ENCODE data around the gene PDF. TPM values are rescaled to one million over a fixed set of nuclear protein-coding genes. Genes with fewer than 3 reads are reported as not detected.

PDF gene
- total RNA-seq, 1 donor = 11.2 TPM

DNA sequence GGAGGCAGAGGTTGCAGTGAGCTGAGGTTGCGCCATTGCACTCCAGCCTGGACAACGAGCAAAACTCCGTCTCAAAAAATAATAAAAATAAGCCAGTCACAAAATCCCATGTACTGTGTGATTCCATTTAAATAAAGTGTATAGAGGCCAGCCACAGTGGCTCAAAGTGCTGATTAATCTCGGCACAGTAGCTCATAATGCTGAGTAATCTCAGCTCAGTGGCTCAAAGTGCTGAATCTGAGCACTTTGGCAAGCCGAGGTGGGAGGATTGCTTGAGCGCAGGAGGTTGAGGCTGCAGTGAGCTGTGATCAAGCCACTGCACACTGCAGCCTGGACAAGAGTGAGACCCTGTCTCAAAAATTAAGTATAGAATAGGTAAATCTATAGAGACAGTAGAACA is 16.3 kb upstream of the PDF start:
- H3K9me3 ChIP-seq (ENCODE audit: low read depth, low read length) = no peaks in the 10 kb centered on the region
- no peaks in the 10 kb centered on the region for H4K20me1 ChIP-seq (ENCODE audit: insufficient read depth, low read length)
- H3K79me2 ChIP-seq (ENCODE audit: insufficient read depth, low read length) = peaks cover 9% of the 10 kb centered on the region
- H3K4me2 ChIP-seq (ENCODE audit: insufficient read depth, low read length) = no peak overlapping the region
- TF ChIP-seq, protein P1, sequence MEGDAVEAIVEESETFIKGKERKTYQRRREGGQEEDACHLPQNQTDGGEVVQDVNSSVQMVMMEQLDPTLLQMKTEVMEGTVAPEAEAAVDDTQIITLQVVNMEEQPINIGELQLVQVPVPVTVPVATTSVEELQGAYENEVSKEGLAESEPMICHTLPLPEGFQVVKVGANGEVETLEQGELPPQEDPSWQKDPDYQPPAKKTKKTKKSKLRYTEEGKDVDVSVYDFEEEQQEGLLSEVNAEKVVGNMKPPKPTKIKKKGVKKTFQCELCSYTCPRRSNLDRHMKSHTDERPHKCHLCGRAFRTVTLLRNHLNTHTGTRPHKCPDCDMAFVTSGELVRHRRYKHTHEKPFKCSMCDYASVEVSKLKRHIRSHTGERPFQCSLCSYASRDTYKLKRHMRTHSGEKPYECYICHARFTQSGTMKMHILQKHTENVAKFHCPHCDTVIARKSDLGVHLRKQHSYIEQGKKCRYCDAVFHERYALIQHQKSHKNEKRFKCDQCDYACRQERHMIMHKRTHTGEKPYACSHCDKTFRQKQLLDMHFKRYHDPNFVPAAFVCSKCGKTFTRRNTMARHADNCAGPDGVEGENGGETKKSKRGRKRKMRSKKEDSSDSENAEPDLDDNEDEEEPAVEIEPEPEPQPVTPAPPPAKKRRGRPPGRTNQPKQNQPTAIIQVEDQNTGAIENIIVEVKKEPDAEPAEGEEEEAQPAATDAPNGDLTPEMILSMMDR (IDR thresholded peaks at IDR 0.05; ENCODE audit: extremely low read depth, low read depth, low read length) = no peak
- no peak overlapping the region for H3K27ac ChIP-seq (ENCODE audit: low read depth, low read length)
- H2AFZ ChIP-seq (ENCODE audit: low read length) = no peak overlapping the region
- H3K36me3 ChIP-seq (ENCODE audit: insufficient read depth, low read length) = peaks cover 35% of the 10 kb centered on the region
- no peak for DNase-seq (ENCODE audit: insufficient read length, low spot score, missing footprints)
- H3K4me3 ChIP-seq (ENCODE audit: insufficient read depth, low read length) = no peak overlapping the region
- no peaks in the 10 kb centered on the region for H3K27me3 ChIP-seq (ENCODE audit: insufficient read depth, low read length)
- H3K4me1 ChIP-seq (ENCODE audit: insufficient read depth, low read length) = no peaks in the 10 kb centered on the region

DNA sequence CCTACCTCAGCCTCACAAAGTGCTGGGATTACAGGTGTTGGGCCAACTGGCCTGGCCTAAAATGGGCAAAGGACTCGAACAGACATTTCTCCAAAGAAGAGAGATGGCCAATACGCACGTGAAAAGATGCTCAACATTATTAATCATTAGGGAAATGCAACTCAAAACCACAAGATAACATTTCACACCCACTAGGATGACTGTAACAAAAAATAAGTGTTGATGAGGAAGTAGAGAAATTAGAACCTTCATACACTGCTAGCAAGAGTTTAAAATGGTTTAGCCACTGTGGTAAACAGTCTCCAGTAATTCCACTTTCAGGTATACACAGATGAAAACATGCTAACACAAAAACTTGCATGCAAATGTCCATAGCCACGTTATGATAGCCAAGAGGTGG is 15.5 kb upstream of the PDF start:
- Histone ChIP-seq H3K27ac (ENCODE audit: low read depth, low read length) (no peak overlapping the region), H2AFZ (ENCODE audit: low read length) (no peak overlapping the region), H3K9me3 (ENCODE audit: low read depth, low read length) (no peaks in the 10 kb centered on the region), H3K27me3 (ENCODE audit: insufficient read depth, low read length) (no peaks in the 10 kb centered on the region), H3K4me3 (ENCODE audit: insufficient read depth, low read length) (no peak overlapping the region), H4K20me1 (ENCODE audit: insufficient read depth, low read length) (no peaks in the 10 kb centered on the region), H3K36me3 (ENCODE audit: insufficient read depth, low read length) (peaks cover 38% of the 10 kb centered on the region), H3K4me1 (ENCODE audit: insufficient read depth, low read length) (peaks cover 4% of the 10 kb centered on the region), H3K79me2 (ENCODE audit: insufficient read depth, low read length) (peaks cover 16% of the 10 kb centered on the region), H3K4me2 (ENCODE audit: insufficient read depth, low read length) (no peak overlapping the region)
- TF ChIP-seq, protein P1 (IDR thresholded peaks at IDR 0.05; ENCODE audit: extremely low read depth, low read depth, low read length) = no peak
- no peak for DNase-seq (ENCODE audit: insufficient read length, low spot score, missing footprints)

DNA sequence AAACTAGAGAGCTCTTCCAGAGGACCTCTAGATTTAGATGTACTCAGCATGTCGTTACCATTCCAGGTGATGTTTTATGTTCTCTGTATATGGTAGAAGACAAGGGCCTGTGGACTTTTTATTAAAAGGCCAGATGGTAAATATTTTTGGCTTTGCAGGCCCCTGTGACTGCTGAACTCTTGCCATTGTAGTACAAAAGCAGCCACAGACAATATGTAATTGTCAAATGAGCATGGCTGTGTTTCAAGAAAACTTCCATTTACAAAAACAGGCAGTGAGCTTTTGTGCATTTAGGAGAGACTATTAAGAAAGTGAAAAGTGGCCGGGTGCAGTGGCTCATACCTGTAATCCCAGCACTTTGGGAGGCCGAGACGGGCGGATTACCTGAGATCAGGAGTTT is 13.8 kb upstream of the PDF start:
- peaks cover 36% of the 10 kb centered on the region for H3K36me3 ChIP-seq (ENCODE audit: insufficient read depth, low read length)
- peaks cover 12% of the 10 kb centered on the region for H3K4me1 ChIP-seq (ENCODE audit: insufficient read depth, low read length)
- peaks cover 30% of the 10 kb centered on the region for H3K79me2 ChIP-seq (ENCODE audit: insufficient read depth, low read length)
- no peak overlapping the region for H3K4me2 ChIP-seq (ENCODE audit: insufficient read depth, low read length)
- no peaks in the 10 kb centered on the region for H3K27me3 ChIP-seq (ENCODE audit: insufficient read depth, low read length)
- no peaks in the 10 kb centered on the region for H3K9me3 ChIP-seq (ENCODE audit: low read depth, low read length)
- TF ChIP-seq, protein P1 (IDR thresholded peaks at IDR 0.05; ENCODE audit: extremely low read depth, low read depth, low read length) = no peak
- H3K4me3 ChIP-seq (ENCODE audit: insufficient read depth, low read length) = no peak overlapping the region
- no peak overlapping the region for H2AFZ ChIP-seq (ENCODE audit: low read length)
- H3K27ac ChIP-seq (ENCODE audit: low read depth, low read length) = no peak overlapping the region
- H4K20me1 ChIP-seq (ENCODE audit: insufficient read depth, low read length) = no peaks in the 10 kb centered on the region
- DNase-seq (ENCODE audit: insufficient read length, low spot score, missing footprints) = no peak

DNA sequence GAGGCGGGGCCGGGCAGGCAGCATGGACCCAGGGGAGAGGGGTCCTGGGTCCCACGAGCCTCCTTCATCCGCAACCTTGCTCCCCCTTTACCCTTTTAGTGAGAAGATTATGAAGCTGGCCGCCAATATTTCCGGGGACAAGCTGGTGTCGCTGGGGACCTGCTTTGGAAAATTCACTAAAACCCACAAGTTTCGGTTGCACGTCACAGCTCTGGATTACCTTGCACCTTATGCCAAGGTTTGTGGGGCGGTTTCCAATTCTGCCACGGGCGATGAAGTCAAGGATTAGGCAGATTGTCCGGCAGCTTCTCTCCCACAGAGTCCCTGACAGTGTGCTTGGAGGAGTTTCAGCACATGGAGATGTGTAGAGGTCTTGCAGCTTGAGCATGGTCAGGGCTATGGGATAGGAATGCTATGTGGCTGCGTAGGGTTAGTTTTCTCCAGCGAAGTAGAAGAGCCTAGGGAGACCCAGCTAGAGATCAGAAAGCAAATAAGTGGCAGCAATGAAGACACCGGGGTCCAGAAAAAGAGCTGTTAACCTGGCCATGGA is 9.8 kb upstream of the PDF start:
- peak overlapping the region; percentile 81 for H3K27ac ChIP-seq (ENCODE audit: low read depth, low read length)
- H3K4me1 ChIP-seq (ENCODE audit: insufficient read depth, low read length) = peaks cover 20% of the 10 kb centered on the region
- H2AFZ ChIP-seq (ENCODE audit: low read length) = peak overlapping the region; percentile 84
- DNase-seq (ENCODE audit: insufficient read length, low spot score, missing footprints) = peak; percentile 78
- H3K36me3 ChIP-seq (ENCODE audit: insufficient read depth, low read length) = peaks cover 50% of the 10 kb centered on the region
- no peaks in the 10 kb centered on the region for H4K20me1 ChIP-seq (ENCODE audit: insufficient read depth, low read length)
- H3K27me3 ChIP-seq (ENCODE audit: insufficient read depth, low read length) = no peaks in the 10 kb centered on the region
- peak overlapping the region; percentile 98 for H3K4me3 ChIP-seq (ENCODE audit: insufficient read depth, low read length)
- TF ChIP-seq, protein P1 (IDR thresholded peaks at IDR 0.05; ENCODE audit: extremely low read depth, low read depth, low read length) = no peak
- peak overlapping the region; percentile 92 for H3K4me2 ChIP-seq (ENCODE audit: insufficient read depth, low read length)
- H3K9me3 ChIP-seq (ENCODE audit: low read depth, low read length) = no peaks in the 10 kb centered on the region
- peaks cover 62% of the 10 kb centered on the region for H3K79me2 ChIP-seq (ENCODE audit: insufficient read depth, low read length)
